COLO668 (cell line): ENCODE results near the gene CD300LB.
A peak's percentile ranks its signal among the peaks of the same experiment; 100 is the strongest.
"Not testable (repeated sequence)": the region's sequence is repeated elsewhere in the genome, so short reads cannot be mapped to it uniquely, and the experiment has no call there.

ENCODE experiments used
- DNase-seq: peaks from one replicate; lab custom pipeline; 2025; ENCODE audit not compliant: unreplicated experiment; lab: John Stamatoyannopoulos, UW

Gene CD300LB

DNA sequence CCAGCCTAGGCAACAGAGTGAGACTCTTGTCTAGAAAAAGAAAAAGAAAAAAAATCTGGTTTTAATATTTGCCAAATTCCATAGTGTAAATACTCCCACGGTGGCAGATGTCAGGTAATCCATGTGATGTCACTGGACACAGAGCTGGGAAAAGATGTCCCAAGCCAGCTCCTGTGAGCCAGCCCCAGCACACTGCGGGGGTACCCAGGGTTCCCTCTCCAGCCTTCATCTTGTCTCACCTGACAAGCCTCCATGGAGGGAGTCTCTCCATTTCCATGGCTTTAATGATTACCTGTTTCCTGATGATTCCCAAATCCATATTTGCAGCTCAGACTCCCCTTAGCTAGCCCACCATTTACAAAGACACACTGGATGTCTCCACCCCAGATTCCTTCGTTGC, 4.6 kb downstream of the CD300LB start:
- no peak for DNase-seq

DNA sequence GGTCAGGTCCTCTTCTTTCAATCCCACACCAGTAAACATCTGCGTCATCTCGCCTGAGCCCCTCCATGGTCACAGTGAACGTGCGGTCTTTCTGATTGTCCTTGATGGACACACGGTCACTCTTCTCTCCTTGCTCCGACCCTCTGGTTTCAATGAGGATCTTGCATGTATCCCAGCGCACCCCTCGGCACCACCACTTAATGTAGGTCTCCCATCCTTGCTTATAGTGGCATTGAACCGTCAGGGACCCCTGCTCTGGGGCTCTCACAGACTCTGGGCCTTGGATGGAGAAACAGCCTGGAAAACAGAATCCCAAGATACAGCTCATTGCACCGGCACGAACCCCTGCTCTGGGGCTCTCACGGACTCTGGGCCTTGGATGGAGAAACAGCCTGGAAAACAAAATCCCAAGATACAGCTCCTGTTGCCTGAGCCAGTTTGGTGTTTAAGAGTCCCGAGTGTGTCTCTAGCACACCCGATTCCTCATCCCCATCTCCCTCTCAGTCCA, 5.4 kb downstream of the CD300LB start:
- DNase-seq, result no peak

DNA sequence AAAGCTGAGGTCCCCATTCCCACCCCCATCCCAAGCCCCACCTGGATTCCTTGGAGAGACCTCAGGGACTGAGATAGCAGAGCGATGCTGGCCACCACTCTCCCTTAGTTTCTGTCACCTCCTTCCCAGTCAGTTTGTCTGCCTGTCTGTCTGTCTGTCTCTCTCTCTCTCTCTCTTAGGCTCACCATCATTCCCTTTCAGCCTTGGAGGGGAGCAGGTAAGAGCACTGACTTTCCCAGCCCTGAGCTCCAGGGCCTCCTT, 5.9 kb downstream of the CD300LB start:
- no peak for DNase-seq

DNA sequence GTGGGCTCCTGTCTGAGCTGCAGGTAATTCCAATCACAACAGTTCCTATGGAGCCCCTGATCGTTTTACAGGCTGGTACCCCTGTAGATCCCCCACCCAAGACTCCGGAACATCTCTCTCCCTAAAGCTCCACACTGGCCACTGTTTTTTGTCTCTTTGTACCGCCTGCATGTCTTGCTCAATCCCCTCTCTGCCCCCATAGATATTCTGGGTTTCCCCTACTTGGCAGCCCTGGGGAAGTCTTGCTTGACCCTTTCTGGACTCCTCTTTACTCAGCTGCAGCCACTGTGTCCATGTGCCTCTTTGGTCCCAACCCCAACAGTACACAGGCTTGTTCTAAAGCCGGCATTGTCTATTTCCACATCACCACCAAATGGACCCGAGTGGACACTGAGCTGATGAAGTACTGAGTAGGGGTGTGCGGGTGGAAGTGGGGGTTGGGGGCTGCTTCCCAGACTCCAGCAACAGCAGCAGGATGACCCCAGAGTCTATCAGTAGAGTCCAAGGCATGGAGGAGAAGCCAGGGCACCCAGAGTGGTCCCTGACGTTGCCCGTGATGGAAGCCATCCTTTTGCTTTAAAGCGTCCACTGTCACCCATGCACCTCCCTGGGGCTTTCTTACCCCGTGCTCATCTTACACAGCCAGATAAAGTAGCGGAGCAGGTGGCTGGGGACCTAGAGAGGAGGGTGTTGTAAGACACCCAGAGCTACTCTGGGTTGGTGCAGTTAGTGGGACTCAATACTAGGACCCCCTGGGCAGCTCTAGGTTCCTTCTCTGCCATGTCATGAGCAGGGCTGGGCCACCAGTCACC, 6.4 kb downstream of the CD300LB start:
- no peak for DNase-seq

DNA sequence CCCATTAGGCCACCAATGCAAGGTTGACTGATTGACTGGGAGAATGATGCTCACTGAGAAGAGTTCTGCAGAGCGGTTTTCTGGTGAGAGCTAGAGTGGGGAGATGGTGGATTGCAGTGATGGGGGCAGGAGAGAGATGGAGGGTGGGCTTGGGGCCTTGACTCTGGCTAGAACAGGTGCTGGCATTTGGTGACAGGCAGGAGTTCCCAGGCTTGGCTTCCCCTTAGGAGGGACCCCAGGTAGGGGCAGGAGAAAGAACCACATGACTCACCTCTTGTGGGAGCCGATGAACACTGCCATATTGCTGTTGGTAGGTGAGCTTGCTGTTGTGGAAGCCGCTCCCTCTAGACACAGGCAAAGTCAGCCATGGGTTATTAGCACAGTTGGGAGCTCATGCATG, 8.0 kb downstream of the CD300LB start:
- DNase-seq, result no peak

DNA sequence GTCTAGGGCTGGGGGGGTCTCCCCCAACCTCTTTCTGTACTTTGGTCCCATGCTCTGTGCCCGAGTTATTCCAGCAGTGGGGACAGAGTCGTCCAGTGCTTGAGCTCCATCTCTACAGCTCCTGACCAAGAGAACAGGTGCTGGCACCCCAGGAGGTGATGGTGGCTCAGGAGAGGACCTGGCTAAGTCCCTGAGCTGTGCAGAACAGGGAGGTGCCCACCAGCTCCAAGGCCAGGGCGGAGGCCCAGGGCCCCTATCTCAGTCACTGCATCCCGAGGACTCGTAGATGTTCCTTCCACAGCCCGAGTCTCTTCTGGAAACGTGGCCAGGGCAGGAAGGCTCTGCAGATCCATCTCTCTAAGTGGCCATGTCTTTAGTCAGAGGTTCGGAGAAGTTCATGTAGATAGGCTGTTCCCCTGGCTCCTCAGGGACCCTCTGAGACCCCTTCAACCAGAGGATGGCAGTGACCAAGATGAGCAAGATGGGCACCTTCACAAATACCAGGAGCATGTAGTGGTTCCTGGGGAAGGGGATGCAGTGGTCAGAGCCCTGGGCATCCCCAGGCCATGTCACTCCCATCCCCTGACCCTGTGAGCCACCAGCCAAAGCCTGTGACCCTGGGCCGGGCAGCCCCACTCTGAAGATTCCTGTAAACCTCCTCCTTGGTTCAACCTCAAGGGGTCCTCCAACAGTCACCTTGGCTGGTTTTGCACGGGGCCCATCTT, 8.7 kb downstream of the CD300LB start:
- no peak for DNase-seq

DNA sequence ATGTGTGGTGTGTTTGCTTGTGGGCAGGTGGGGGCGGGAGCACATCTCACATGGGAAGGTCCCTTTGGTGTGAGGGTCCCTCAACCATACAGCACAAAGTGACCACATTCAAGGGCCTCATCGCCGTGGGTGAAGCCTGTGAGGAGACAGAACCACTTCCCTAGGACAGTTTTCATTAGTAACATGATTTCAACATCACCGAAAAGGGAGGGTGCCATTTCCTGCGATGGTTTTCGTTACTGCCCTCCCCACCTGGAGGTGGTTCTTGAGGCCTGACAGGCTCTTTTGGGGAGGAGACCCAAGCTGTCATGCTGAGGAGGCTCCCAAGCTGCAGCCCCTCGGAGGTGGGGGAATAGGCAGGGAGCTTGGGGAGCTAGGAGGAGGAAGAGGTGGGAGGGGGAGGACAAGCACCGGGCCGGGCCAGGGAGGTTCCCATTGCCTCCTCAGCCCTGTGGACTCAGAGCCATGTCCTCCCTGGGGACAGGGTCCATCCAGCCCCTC, 9.5 kb downstream of the CD300LB start:
- no peak for DNase-seq

DNA sequence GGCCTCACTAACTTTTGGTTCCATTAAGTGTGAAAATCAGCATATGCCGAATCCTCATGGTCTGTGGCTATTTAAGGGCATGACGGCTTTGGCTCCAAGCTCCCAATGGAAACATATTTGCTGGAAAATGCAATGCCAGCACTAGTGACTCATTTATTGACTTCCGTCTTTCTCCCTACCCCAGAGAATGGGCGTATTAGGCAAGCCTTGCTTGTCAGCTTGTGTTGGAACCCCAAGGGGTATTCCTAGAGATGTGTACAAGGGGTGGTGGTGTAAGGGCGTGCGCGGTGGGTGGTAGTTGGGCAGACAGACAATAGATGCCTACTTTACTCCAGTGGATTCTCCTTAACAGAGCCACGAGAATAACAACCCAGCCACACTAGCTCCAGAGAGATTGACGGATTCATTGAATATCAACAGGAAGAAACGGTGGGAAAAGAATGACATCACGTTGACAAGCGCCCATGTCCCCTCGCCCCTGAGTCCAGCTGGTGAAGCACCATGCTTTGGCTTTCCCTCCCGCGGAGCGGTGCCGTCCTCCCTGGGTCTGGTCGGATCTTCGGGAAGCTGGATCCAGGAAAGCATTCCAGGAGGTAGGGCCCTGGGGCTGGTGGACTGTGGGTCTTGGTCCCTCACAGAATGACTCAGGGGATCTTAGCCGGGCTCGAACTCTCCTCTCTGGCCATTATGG, 10.3 kb downstream of the CD300LB start:
- DNase-seq, result no peak

DNA sequence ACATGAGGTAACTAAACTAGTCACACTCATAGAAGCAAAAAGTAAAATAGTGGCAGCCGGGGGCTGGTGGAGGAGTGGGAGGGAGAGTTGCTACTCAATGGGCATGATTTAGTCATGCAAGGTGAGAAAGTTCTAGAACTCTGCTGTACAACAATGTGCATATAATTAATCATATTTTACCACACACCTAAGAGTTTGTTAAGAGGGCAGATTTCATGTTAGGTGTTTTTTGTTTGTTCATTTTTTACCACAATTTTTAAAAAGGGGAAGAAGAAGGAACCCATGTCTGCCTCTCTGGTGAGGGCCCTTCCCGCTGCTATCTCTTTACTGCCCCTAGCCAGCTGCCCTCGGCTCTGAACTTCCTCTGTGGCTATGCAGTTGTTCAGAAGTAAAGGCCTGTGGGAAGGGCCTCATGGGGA, 11.2 kb downstream of the CD300LB start:
- no peak for DNase-seq

DNA sequence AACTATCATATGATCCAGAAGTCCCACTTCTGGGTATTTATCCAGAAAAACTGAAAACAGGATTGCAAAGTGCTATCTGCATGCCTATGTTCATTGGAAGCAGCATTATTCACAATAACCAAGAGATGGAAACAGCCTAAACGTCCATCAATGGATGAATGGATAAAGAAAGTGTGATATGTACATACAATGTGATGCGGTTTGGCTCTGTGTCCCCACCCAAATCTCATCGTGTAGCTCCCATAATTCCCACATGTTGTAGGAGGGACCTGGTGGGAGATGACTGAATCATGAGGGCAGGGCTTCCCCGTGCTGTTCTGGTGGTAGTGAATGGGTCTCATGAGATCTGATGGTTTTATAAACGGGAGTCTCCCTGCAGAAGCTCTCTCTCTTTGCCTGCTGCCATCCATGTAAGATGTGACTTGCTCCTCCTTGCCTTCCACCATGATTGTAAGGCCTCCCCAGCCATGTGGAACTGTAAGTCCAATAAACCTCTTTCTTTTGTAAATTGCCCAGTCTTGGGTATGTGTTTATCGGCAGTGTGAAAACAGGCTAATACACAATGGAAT, 12.8 kb downstream of the CD300LB start:
- not testable (repeated sequence) for DNase-seq

DNA sequence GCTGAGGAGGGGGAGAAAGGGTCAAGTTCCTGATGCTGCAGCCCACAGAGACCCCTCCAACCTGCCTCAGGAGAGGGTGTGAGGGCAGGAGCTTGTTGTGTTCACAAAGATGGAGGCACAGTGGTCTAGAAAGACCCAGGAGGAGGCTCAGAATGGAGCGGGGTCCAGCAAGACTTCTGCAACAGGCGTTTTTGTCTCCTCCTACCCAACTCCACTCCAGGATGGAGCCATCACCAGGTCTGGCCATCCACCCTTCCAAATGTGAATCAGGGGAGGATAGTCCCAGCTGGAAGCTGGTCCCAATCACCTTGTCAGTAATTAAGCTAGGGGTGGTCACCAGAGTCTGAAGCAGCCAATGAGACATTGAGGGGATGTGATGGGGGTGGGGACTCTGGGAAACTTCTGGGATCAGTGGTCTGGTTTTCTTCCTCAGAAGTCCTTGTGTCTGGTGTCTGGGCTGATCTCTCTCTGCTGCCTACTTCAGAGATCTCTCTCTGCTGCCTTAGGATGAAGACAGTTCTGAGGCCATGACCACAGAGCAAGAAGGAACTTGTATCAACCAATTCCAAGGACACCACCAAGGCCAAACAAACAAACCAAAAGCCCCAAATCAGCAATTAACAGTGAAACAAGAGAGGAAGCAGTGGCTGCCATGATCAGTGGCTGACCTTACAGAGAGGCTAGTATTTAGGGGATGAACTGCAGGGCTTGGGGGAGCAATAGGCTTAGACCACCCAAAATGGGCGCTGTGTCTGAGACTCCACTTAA, 14.5 kb downstream of the CD300LB start:
- no peak for DNase-seq

DNA sequence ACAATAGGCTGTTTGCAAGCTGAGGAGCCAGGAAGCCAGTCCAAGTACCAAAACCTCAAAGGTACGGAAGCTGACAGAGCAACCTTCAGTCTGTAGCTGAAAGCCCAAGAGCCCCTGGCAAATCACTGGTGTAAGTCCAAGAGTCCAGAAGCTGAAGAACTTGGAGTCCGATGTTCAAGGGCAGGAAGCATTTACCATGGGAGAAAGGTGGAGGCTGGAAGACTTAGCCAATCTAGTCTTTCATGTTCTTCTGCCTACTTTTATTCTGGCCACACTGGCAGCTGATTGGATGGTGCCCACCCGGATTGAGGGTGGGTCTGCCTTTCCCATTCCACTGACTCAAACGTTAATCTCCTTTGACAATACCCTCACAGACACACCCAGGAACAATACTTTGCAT, 15.3 kb downstream of the CD300LB start:
- no peak for DNase-seq

DNA sequence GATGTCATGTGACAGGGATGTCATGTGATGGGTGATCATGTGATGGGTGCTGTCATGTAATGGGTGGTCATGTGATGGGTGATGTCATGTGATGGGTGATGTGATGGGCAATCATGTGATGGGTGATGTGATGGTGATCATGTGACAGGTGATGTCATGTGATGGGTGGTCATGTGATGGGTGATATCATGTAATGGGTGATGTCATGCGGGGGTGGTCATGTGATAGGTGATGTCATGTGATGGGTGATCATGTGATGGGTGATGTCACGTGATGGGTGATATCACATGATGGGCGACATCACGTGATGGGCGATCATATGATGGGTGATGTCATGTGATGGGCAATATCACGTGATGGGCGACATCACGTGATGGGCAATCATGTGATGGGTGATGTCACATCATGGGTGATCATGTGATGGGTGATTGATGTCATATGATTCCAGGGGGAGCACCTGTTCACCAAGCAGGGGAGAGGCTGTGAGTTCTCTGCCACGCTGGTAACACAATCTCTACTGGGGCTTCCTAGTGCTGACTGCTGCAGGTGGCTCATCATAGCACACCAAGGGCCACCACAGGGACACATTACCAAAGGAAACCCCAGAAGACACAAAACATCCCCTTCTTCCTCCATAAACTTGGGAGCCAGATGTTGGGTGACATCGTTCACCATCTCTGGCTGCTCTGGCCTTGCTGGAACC, 16.5 kb downstream of the CD300LB start:
- no peak for DNase-seq

DNA sequence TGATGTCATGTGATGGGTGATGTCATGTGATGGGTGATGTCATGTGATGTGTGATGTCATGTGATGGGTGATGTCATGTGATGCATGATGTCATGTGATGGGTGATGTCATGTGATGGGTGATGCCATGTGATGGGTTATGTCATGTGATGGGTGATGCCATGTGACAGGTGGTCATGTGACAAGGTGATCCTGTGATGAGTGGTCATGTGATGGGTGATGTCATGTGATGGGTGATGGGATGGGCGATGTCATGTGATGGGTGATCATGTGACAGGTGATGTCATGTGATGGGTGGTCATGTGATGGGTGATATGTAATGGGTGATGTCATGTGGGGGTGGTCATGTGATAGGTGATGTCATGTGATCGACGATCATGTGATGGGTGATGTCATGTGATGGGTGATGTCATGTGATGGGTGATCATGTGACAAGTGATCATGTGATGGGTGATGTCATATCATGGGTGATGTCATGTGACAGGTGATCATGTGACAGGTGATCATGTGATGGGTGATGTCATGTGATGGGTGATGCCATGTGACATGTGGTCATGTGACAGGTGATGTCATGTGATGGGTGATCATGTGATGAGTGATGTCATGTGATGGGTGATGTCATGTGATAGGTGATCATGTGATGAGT, 17.2 kb downstream of the CD300LB start:
- peak; percentile 16 for DNase-seq

DNA sequence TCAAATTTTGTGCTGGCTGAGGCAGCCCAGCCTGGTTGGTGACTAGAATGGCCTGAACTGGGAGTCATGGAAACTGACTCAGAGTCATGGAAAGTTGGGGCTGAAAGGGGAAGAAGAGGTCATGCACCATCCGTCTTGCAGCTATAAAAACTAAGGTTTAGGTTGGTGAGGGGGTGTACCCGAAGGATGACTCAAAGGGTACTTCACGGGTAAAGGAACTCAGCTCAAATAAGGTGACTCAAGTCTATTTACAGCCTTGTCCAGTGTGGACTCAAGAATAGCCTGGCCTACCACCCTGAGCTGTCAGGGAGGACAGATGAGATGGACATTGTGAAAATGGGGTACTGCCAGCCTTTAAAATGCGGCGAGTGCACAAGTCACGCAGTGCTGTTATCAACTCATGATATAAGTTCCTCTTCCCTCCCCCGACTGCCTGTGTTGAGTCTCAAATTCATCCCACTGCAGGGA, 18.6 kb downstream of the CD300LB start:
- DNase-seq, result no peak

DNA sequence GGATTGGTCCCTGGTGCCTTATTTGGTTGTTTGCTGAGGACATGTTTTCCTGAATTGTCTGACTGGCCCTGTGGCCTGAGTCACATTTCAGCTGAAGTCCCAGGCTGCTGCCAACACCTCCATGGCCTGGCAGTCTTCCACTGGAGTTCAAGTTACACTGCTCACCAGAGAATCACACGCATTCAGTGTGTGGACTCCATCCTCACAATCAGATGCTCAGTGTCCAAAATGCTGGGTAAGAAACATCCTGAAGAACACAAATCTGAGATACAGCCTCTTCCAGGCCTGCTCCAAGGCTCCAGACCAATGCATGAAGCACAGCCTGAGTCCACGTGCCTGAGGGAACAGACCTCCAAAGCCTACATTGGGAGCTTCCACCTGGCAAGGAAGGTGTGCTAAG, 19.2 kb downstream of the CD300LB start:
- DNase-seq, result no peak

DNA sequence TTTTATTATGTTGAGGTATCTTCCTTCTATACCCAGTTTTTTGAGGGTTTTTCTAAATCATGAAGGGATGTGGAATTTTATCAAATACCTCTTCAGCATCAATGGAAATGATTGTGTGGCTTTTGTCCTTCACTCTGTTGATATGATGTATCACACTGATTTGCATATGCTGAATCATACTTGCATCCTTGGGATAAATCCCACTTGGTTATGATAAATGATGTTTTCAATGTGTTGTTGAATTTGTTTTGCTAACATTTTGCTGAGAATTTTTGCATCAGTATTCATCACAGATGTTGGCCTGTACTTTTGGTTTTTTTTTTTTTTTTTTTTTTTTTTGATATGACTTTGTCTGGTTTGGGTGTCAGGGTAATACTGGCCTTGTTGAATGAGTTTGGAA, 23.1 kb downstream of the CD300LB start:
- no peak for DNase-seq

DNA sequence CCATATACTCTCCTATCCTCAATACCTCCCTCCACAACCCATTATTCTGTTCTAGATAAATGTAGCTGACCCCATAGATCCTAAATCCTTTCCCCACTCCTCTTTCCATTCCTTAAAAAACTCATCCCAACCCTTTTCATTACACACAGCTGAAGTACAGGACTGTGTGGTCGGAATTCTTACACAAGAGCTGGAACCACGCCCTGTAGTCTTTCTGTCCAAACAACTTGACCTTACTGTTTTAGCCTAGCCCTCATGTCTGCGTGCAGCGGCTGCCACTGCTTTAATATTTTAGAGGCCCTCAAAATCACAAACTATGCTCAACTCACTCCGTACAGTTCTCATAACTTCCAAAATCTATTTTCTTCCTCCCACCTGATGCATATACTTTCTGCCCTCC, 27.3 kb downstream of the CD300LB start:
- DNase-seq, result not testable (repeated sequence)

DNA sequence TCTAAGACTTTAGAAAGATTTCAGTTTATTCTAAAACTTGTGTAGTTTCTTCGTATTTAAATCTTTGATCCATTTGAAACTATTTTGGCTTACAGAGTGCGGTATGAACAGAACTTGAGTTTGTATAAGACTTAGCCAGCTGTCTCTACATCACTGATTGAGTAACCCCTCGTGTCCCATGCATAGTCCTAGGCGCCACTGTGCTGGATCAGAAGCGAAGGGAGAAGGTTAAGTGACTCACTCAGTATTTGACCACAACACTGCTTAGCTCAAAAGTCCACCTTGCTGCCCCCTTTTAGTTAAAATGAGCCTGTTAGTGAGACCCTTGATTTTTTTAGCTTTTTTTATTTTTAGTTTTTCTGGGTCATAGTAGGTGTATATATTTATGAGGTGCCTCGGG, 28.4 kb downstream of the CD300LB start:
- no peak for DNase-seq

DNA sequence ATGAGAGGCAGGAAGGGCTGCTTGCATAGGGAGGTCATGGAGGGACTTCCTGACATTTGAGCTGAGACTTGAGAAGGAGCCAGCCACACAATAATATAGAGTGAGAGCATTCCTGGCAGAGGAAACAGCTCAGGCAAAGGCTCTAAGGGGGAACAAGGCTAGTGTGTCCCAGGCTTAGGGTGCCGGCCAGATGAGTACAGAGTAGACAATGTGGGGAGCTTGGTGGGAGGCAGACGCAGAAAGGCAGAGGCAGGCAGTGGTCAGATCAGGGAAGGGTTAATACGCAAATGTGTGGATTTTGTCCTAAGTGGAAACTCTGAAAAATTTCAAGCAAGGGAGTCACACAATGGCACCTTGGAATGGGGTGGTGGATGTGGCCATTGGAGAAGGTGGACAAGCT, 31.3 kb downstream of the CD300LB start:
- no peak for DNase-seq
